DND-41 (cell line): Measurements from ENCODE around the gene FAM240B.

Experiments
- ATAC-seq: fragments of 200-7000 bp; cut with Tn5 transposase; 3 replicates; pipeline ENCODE4 v1.9.1; 2021; ENCODE audit warnings: low read depth; ENCODE audit not compliant: insufficient read depth
- DNase-seq: peaks from one replicate; pipeline ENCODE4 v3.0.0-alpha.2; 2020
- H2AFZ ChIP-seq: 2 replicates; pipeline ENCODE4 v1.6.0; 2012; ENCODE audit warnings: low read depth, low read length
- H3K27ac ChIP-seq: 2 replicates; pipeline ENCODE4 v1.5.1; 2012; ENCODE audit warnings: low read length, inconsistent platforms
- H3K27me3 ChIP-seq: fragments of 200-600 bp; sonication (generic); 2 replicates; pipeline ENCODE4 v1.6.0; 2012; ENCODE audit warnings: low read length, mild to moderate bottlenecking, inconsistent platforms; ENCODE audit not compliant: insufficient read depth, poor library complexity
- H3K36me3 ChIP-seq: 2 replicates; pipeline ENCODE4 v1.5.1; 2012; ENCODE audit warnings: low read length, inconsistent platforms; ENCODE audit not compliant: insufficient read depth
- H3K4me1 ChIP-seq: 2 replicates; pipeline ENCODE4 v1.5.1; 2012; ENCODE audit warnings: mild to moderate bottlenecking, low read length; ENCODE audit not compliant: insufficient read depth
- H3K4me2 ChIP-seq: 2 replicates; pipeline ENCODE4 v1.6.0; 2012; ENCODE audit warnings: mild to moderate bottlenecking, moderate library complexity, low read length, inconsistent platforms; ENCODE audit not compliant: insufficient read depth
- H3K4me3 ChIP-seq, 2 experiments: fragments of 200-600 bp in 1 of 2; shearing (Covaris generic) in 1 of 2; 2 replicates each; pipeline ENCODE4 v1.5.1; 2012 to 2016; ENCODE audit warnings: inconsistent platforms in 2 of 2, low read length in 2 of 2, mild to moderate bottlenecking in 2 of 2, low read depth in 1 of 2, moderate library complexity in 1 of 2
- H3K79me2 ChIP-seq: 2 replicates; pipeline ENCODE4 v1.6.0; 2012; ENCODE audit warnings: low read length, inconsistent platforms; ENCODE audit not compliant: insufficient read depth
- H3K9ac ChIP-seq: 2 replicates; pipeline ENCODE4 v1.6.0; 2012; ENCODE audit warnings: low read depth, mild to moderate bottlenecking, inconsistent platforms, low read length, moderate library complexity
- H3K9me3 ChIP-seq: 2 replicates; pipeline ENCODE4 v1.5.1; 2012; ENCODE audit warnings: low read length, moderate library complexity, mild to moderate bottlenecking, inconsistent platforms; ENCODE audit not compliant: insufficient read depth, severe bottlenecking
- H4K20me1 ChIP-seq: 2 replicates; pipeline ENCODE4 v1.6.0; 2012; ENCODE audit warnings: low read length; ENCODE audit not compliant: insufficient read depth
- CTCF ChIP-seq: IDR thresholded peaks from 2 replicates; pipeline ENCODE4 v1.5.1; 2012; ENCODE audit warnings: borderline replicate concordance, low read length, moderate library complexity, mild to moderate bottlenecking; ENCODE audit not compliant: poor library complexity, severe bottlenecking; ENCODE audit errors: extremely low read depth
- EZH2 ChIP-seq: IDR thresholded peaks from 3 replicates; pipeline ENCODE4 v1.6.1; 2012; ENCODE audit warnings: borderline replicate concordance, low read depth, mild to moderate bottlenecking, moderate library complexity, low read length, inconsistent platforms; ENCODE audit not compliant: severe bottlenecking

FAM240B gene

GRCh38 chr9:38675211-38675610, 44.7 kb downstream of the FAM240B start:
- no peaks in the 10 kb centered on the region for H3K4me1 ChIP-seq
- no peak overlapping the region for H3K9ac ChIP-seq
- H3K4me2 ChIP-seq = no peak overlapping the region
- H3K27ac ChIP-seq = no peak overlapping the region
- peak overlapping the region; percentile 39; the same call in 1 of the 2 replicates for H2AFZ ChIP-seq
- DNase-seq (no peak), ATAC-seq (no peak)
- no peaks in the 10 kb centered on the region for H3K27me3 ChIP-seq
- H3K36me3 ChIP-seq = no peaks in the 10 kb centered on the region
- no peaks in the 10 kb centered on the region for H4K20me1 ChIP-seq
- H3K79me2 ChIP-seq = no peaks in the 10 kb centered on the region
- TF ChIP-seq EZH2 (no peak), CTCF (no peak)
- no peaks in the 10 kb centered on the region for H3K9me3 ChIP-seq
- no peak overlapping the region for H3K4me3 ChIP-seq

GRCh38 chr9:38673399-38674193, 46.3 kb downstream of the FAM240B start:
- Histone ChIP-seq H3K9ac (no peak overlapping the region), H3K36me3 (no peaks in the 10 kb centered on the region), H3K79me2 (no peaks in the 10 kb centered on the region), H3K9me3 (no peaks in the 10 kb centered on the region), H3K4me3 (no peak overlapping the region), H3K4me2 (no peak overlapping the region), H3K4me1 (no peaks in the 10 kb centered on the region), H3K27ac (no peak overlapping the region), H4K20me1 (no peaks in the 10 kb centered on the region), H2AFZ (no peak overlapping the region), H3K27me3 (no peaks in the 10 kb centered on the region)
- DNase-seq = no peak
- no peak for ATAC-seq
- TF ChIP-seq EZH2 (no peak), CTCF (no peak)

GRCh38 chr9:38671748-38672147, 48.2 kb downstream of the FAM240B start:
- no peaks in the 10 kb centered on the region for H4K20me1 ChIP-seq
- no peak overlapping the region for H3K9ac ChIP-seq
- H3K4me1 ChIP-seq = no peaks in the 10 kb centered on the region
- ATAC-seq = no peak
- no peak overlapping the region for H3K4me2 ChIP-seq
- no peaks in the 10 kb centered on the region for H3K27me3 ChIP-seq
- no peak overlapping the region for H2AFZ ChIP-seq
- H3K79me2 ChIP-seq = no peaks in the 10 kb centered on the region
- no peaks in the 10 kb centered on the region for H3K9me3 ChIP-seq
- no peaks in the 10 kb centered on the region for H3K36me3 ChIP-seq
- no peak for DNase-seq
- H3K4me3 ChIP-seq = no peak overlapping the region
- no peak overlapping the region for H3K27ac ChIP-seq
- TF ChIP-seq CTCF = no peak
- TF ChIP-seq EZH2 = no peak

- DNase-seq (no peak), ATAC-seq (no peak)
- Histone ChIP-seq H3K4me1 (no peaks in the 10 kb centered on the region), H3K27me3 (no peaks in the 10 kb centered on the region), H3K4me2 (no peak overlapping the region), H3K9ac (no peak overlapping the region), H4K20me1 (no peaks in the 10 kb centered on the region), H3K27ac (no peak overlapping the region), H3K36me3 (no peaks in the 10 kb centered on the region), H3K4me3 (no peak overlapping the region), H3K9me3 (no peaks in the 10 kb centered on the region), H3K79me2 (no peaks in the 10 kb centered on the region), H2AFZ (no peak overlapping the region)
- TF ChIP-seq CTCF = no peak
- TF ChIP-seq EZH2 = no peak
Observed at GRCh38 chr9:38671372-38671731, 48.6 kb downstream of the FAM240B start.
